OCI-LY3 (cell line): Measurements from ENCODE around the gene KCNQ1.

ENCODE experiments used
- CTCF ChIP-seq: fragments of 200-600, 300-600 bp; sonication (generic); IDR thresholded peaks from 2 replicates; pipeline ENCODE4 v1.5.1; 2014; ENCODE audit warnings: antibody characterized with exemption, low read length, low read depth
- EZH2phosphoT487 ChIP-seq: fragments of 200-600 bp; shearing (Covaris generic); IDR thresholded peaks from 2 replicates; pipeline ENCODE4 v1.6.1; 2018; ENCODE audit warnings: antibody characterized with exemption, mixed run types, low read depth

GRCh38 chr11:2540992-2541680 is 96.3 kb downstream of the KCNQ1 start:
- TF ChIP-seq CTCF, result no peak
- TF ChIP-seq EZH2phosphoT487, result no peak
